Middle frontal gyrus (tissue), 1 donor: ENCODE results near the gene UBE2Q2.
"Not testable (repeated sequence)": the region's sequence is repeated elsewhere in the genome, so short reads cannot be mapped to it uniquely, and the experiment has no call there.

Experiments used
- DNase-seq: peaks from one replicate; pipeline ENCODE4 v3.0.0-alpha.2; 2015; ENCODE audit warnings: low spot score; ENCODE audit errors: extremely low spot score

UBE2Q2 gene

DNA sequence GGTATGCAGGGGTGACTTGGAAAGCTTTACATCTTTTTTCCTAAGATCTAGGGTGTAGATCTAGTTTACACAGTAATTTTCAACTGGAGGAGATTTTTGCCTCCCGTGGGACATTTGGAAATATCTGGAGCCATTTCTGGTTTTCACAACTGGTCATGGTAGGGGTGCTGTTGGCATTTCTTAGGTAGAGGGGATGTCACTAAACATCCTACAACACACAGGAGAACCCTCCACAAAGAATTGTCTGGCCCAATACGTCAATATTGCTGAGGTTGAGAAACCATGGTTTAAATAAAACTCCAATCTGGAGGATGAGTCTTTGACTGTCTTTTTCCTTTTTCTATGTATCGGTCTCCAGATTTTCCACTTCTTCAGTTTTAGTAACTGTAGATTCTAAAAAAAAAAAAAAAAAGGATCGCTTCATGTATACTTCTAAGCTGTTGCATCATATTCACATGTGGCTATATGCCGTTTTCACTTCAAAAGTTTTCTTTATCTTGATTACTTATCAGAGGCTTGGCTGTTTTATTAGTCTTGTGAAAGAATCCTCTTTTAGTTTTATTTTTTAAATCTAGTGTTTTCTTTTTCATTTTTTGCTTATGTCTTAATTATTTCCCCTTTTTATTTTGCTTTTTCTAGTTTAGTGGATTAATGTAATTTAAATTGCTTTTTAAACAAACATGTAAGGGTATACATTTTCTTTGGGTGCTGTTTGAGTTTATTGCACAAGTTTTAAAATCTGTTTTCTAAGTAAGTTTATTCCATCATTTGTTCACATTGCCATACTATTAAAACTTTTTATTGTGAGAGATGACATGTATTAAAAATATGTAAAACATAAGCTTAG is 21.2 kb downstream of the UBE2Q2 start:
- DNase-seq = no peak

DNA sequence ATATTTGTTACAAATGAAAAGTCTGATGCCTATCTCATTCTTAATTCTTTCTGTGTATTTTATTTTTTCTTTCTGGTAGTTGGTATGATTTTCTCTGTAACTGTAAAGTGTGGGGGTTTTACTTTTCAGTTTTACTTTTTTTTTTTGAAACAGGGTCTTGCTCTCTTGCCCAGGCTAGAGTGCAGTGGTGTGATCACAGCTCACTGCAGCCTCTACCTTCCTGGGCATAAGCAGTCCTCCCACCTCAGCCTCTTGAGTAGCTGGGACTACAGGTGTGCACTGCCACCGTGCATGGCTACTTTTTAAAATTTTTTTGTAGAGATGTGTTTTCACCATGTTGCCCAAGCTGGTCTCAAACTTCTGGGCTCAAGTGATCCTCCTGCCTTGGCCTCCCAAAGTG is 22.8 kb downstream of the UBE2Q2 start:
- DNase-seq = not testable (repeated sequence)

- DNase-seq = no peak
Observed at GRCh38 chr15:75866916-75867315, 23.7 kb downstream of the UBE2Q2 start.

- no peak for DNase-seq
Observed at GRCh38 chr15:75867449-75867848, 24.2 kb downstream of the UBE2Q2 start.

DNA sequence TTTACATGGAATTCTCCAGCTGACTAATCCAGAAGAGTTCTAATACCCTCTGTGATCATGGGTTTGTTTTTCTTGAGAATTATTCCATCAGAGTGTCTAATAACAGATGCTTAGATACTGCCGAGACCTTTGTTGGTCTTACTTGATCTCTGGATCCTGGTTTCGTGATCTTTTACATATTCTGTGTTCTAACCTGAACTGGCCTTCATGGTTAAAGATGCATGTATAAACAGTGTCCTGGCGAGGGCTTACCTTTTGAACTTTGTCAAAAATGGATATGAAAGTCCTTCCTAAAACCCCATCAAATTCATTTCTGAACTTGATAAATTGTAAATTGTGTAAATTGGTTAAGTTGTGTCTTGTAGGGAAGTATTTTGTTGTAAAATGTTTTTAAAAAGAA is 24.8 kb downstream of the UBE2Q2 start:
- DNase-seq = no peak

DNA sequence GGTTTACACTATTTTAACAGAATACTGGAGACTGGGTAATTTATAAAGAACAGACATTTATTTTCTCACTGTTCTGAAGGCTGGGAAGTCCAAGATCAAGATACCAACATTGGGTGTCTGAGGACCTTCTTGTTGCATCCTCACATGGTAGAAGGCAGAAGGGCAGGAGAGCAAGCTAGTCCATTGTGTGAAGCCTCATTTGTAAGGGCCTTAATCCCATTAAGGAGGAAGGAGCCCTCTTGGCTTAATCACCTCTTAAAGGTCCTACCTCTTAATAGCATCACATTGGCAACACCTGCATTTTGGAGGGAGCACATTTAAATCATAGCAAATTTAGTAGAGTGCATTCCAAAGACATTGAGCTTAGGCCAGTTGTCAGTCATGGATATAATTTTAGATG is 26.2 kb downstream of the UBE2Q2 start:
- DNase-seq = no peak

DNA sequence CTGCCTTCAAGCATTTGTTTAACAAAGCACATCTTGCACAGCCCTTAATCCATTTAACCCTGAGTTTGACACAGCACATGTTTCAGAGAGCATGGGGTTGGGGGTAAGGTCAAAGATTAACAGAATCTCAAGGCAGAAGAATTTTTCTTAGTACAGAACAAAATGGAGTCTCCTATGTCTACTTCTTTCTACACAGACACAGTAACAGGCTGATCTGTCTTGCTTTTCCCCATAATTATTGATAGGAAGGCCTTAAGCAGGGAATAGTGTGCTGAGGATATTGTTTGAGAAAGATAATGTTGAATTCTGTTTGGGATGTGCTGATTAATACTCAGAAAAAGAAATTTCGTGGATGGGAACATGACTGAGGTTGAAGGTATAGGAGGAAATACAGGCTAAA is 28.3 kb downstream of the UBE2Q2 start:
- not testable (repeated sequence) for DNase-seq

- no peak for DNase-seq
Observed at GRCh38 chr15:75872403-75872990, 29.2 kb downstream of the UBE2Q2 start.

DNA sequence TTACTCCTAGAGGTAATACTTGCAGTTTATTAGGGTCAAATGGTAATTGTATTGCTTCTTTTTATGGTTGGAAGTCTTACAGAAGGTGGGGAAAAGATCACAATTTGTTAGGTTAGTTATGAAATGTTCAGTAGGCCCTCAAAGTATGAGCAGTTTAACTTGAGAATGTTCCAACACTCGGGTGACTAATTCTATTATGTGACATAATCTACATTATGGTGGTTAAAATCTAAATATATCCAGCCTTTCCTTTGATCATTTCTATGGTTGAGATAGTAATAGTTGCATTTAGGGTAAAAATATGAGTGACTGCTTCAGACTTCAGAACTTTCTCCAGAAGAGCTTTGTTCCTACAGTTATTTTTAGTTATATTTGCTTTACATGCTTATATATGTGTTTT is 40.8 kb downstream of the UBE2Q2 start:
- DNase-seq = no peak

DNA sequence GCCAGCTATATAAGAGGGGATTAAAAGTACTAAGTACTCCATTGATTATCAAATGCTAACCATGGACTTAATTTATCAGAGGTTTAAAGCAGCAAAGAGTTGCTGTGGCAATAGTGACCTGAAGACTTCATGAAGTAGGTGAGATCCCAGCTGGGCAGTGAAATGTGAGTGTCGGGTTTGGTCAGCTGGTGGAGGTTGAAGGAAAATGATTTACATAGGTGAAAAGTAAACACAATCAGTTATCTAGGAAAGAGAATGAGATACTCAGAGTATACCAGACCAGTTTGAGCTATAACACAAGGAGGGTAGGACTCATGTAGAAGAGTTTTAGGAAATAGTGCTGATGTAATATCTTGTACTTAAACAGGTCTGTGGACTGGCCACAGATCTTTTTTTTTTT is 43.9 kb downstream of the UBE2Q2 start:
- DNase-seq = no peak

DNA sequence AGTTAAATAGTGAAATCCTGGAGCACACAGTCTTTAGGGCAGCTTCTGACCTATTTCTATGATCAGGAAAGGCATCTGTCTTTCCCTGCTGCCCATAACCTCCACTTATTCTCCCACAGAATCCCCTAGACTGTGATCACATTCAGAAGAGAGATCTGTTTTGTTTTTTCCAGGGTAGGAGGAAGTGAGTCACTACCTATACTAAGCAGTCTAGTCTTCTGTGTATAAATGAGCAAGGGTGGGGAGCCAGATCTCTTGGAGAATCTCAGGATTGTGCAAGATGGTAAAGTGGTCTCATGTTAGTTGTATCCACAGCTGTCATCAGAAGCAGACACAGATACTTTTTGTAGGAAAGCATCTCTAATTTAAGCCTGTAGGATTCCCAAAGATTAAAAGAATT is 48.6 kb downstream of the UBE2Q2 start:
- no peak for DNase-seq

DNA sequence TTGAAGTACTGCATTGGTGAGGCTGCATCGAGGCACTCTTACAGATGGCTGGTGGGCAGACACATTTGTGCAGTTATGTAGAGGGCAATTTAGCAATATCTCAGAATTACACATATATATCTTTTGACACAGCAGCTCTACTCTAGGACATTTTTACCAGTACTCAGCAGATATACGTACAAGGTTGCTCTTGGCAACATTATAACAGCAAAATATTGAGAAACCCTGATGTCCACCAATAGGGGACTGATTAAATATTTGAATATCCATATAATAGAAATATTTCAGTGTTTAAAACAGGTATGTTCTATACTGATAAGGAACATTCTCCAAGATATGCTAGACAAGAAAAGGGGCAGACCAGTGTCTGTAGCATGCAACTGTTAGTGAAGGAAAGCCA is 52.5 kb downstream of the UBE2Q2 start:
- no peak for DNase-seq

GRCh38 chr15:75900577-75900976 is 57.3 kb downstream of the UBE2Q2 start:
- no peak for DNase-seq

GRCh38 chr15:75902129-75902557 is 58.9 kb downstream of the UBE2Q2 start:
- no peak for DNase-seq

DNA sequence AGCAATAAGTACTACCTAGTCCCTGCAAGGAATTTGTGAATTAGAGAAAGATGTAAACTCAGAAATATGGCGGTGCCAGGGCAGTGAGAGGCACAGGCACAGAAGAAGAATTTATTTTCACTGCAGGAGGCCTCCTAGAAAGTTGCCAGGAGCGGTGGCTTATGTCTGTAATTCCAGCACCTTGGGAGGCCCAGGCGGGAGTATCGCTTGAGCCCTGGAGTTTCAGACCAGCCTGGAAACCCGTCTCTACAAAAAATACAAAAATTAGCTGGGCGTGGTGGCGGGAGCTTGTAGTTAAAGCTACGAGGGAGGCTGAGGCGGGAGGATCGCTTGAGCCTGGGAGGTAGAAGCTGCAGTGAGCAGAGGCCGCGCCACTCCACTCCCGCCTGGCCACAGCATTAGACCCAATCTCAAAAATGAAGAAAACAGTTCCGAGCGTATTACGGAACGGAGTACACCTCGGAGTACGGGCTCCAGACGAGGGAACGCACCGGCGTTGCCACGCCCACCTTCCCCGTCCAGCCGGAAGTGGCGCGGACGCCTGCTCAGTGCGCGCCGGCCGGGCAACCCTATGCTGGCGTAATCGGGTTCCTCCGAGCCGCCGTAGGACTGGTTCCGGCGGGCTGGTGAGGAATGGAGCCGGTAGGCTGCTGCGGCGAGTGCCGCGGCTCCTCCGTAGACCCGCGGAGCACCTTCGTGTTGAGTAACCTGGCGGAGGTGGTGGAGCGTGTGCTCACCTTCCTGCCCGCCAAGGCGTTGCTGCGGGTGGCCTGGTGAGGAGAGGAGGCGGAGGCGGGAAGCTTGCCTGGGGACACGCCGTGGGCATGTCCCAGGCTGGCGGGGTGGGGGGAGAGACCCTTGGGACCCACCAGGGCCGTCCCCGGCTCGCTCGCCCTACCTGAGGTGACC is 60.3 kb downstream of the UBE2Q2 start, which contains the start of gene FBXO22:
Gene FBXO22, plus strand, starts transcription at position 548 of the 909 bp plus-strand sequence. Its CDS starts 86 bp downstream, at position 634.
- peak; percentile 78 for DNase-seq

- DNase-seq = no peak
Observed at GRCh38 chr15:75905231-75905630, 62.0 kb downstream of the UBE2Q2 start.

DNA sequence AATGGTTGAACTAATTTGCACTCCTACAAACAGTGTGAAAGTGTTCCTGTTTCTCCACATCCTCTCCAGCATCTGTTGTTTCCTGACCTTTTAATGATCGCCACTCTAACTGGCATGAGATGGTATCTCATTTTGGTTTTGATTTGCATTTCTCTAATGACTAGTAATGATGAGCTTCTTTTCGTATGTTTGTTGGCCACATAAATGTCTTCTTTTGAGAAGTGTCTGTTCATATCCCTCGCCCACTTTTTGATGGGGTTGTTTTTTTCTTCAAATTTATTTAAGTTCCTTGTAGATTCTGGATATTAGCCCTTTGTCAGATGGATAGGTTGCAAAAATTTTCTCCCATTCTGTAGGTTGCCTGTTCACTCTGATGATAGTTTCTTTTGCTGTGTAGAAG is 67.1 kb downstream of the UBE2Q2 start:
- not testable (repeated sequence) for DNase-seq

DNA sequence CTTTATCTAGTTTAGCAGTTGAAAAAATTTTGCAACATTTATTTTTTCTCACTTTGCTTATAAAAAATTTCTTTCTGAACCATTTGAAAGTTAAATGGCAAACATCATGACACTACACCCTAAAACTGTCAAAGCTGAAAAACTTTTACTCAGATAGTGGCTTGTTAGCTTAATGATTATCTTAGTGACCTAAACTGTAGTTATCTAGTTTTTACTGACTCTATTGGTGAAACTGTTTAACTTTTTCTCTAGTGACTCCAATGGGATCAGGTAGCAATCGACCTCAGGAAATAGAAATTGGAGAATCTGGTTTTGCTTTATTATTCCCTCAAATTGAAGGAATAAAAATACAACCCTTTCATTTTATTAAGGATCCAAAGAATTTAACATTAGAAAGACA is 73.7 kb downstream of the UBE2Q2 start:
- no peak for DNase-seq

DNA sequence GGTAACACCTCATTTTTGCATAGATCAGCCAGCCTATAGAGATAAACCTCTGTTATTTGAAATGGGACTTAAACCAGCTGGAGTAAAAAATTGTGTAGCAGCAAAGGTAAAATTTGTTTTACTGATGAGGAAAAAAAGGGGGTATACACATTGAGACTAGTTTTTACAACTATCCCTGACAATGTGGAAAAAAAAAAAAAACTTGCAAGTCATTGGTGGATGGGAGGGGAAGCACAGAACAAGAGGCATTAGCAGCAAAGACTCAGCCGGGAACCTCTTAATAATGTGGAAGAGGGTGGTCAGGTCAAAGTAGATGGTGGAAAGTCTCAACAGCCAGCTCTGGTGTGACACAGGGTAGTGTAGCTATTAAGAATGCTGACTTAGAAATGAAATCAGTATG is 74.9 kb downstream of the UBE2Q2 start:
- no peak for DNase-seq

DNA sequence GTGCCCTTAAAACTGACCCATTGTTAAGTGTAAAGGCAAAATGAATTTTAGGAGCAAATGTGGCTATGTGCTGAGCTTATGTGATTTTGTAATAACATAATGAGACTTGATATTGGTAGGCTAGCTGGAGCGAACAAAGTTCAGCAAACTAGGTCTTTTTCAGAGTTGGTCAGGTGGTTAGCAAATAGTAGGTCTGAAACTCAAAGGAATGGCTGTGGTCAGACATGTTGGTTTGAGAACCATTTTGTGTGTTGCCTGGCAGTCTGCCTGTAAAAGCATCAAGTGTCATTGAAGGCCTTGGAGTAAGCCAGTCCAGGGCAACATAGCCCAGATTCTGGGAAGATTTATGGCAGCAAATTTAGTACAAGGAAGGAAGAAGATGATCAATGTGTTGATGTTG is 76.8 kb downstream of the UBE2Q2 start:
- no peak for DNase-seq

GRCh38 chr15:75921732-75922703 is 78.8 kb downstream of the UBE2Q2 start:
- DNase-seq = no peak
